GM18526 (cell line): Measurements from ENCODE around the gene OR1A1.

ENCODE experiments used
- POLR2A ChIP-seq: IDR thresholded peaks from 3 replicates; pipeline ENCODE4 v1.6.1; 2011; ENCODE audit not compliant: insufficient read length; ENCODE audit errors: extremely low read depth

The OR1A1 gene, protein sequence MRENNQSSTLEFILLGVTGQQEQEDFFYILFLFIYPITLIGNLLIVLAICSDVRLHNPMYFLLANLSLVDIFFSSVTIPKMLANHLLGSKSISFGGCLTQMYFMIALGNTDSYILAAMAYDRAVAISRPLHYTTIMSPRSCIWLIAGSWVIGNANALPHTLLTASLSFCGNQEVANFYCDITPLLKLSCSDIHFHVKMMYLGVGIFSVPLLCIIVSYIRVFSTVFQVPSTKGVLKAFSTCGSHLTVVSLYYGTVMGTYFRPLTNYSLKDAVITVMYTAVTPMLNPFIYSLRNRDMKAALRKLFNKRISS

GRCh38 chr17:3207367-3207766, at the start of gene OR1A1:
Gene OR1A1, plus strand, starts transcription at chr17:3207667. Its CDS starts 7,954 bp downstream, at chr17:3215621.
- no peak for TF ChIP-seq POLR2A

GRCh38 chr17:3167574-3167973, 39.9 kb upstream of the OR1A1 start:
- no peak for TF ChIP-seq POLR2A

- no peak for TF ChIP-seq POLR2A
Measured at GRCh38 chr17:3189961-3190360, 17.5 kb upstream of the OR1A1 start.

- TF ChIP-seq POLR2A, result no peak
Measured at GRCh38 chr17:3197219-3197618, 10.2 kb upstream of the OR1A1 start, which contains the start of gene OR1A2. Gene OR1A2, plus strand, starts transcription at chr17:3197519. Its CDS starts 0 bp downstream, at chr17:3197519.

- no peak for TF ChIP-seq POLR2A
Measured at GRCh38 chr17:3208484-3208883, 1.0 kb downstream of the OR1A1 start.

GRCh38 chr17:3213001-3213400, 5.5 kb downstream of the OR1A1 start:
- TF ChIP-seq POLR2A, result no peak

GRCh38 chr17:3213587-3213986, 6.1 kb downstream of the OR1A1 start:
- TF ChIP-seq POLR2A, result no peak

- TF ChIP-seq POLR2A, result no peak
Measured at GRCh38 chr17:3221850-3222249, 14.4 kb downstream of the OR1A1 start.

DNA sequence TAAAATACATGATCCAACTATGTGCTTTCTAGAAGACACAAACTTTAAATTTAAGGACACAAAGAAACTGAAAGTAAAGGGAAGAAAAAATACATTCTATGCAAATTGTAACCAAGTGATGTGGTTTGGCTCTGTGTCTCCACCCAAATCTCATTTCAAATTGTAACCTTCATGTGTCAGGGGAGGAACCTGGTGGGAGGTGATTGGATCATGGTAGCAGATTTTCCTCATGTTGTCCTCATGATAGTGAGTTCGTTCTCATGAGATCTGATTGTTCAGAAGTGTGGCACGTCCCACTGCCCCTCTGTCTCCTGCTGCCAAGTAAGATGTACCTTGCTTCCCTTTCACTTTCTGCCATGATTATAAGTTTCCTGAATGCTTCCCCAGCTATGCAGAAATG, 15.0 kb downstream of the OR1A1 start:
- no peak for TF ChIP-seq POLR2A

- no peak for TF ChIP-seq POLR2A
Measured at GRCh38 chr17:3256575-3256974, 49.1 kb downstream of the OR1A1 start.

DNA sequence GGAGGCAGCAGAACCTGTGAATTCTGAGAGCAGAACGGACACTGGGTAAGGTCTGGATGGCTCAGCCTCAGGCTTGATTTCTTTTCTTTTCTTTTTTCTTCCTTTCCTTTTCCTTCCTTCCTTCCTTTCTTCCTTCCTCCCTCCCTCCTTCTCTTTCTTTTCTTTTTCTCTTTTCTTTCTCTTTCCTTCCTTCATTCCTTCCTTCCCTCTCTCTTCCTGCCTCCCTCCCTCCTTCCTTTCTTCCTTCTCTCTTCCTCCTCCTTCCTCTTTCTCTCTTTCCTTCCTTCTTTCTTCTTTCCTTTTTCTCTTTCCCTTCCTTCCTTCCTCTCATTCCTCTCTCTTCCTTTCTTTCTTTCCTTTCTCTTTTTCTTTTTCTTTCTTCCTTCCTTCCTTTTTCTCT, 52.7 kb downstream of the OR1A1 start:
- no peak for TF ChIP-seq POLR2A

DNA sequence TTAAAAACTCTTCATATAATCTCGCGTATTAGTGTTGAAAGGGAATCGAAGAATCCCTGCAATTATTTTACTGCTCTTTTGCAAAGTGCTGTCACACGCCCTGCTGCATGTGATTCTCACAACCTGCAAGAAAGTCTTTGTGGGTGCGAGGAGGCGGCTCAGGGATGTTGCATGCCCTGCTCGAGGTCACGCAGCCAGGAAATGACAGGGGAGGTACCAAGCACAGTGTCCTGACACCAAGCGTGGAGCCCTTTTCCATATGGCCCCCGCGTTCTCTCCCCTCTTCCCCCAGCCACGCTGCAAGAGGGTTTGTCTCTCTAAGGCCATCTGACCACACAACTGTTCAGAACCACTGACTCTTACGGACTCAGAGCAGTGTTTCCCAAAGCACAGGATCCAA, 53.1 kb downstream of the OR1A1 start:
- TF ChIP-seq POLR2A, result no peak
